IMR-90 (cell line): Measurements from ENCODE around the gene TMEM214. TPM values are rescaled to one million over a fixed set of nuclear protein-coding genes. Genes with fewer than 3 reads are reported as not detected.

ENCODE experiments used
- ATAC-seq: fragments of 200-7000 bp; cut with Tn5 transposase; 2 replicates; pipeline ENCODE4 v1.9.1; 2020; ENCODE audit warnings: low read depth, mild to moderate bottlenecking, moderate library complexity
- BruUV-seq: library from RNA; stranded (reverse); fragments of 400-500 nt; replicated peaks from 2 replicates; lab custom pipeline; 2021; lab: Mats Ljungman, UMichigan
- CTCF ChIA-PET: fragments of 300-600 bp; formaldehyde crosslinking; extraction: SDS; loops from one replicate; lab custom pipeline; 2021; ENCODE audit warnings: antibody characterized with exemption; lab: Yijun Ruan, JAX
- POLR2A ChIA-PET: fragments of 300-600 bp; sonication (Branson Sonifier 250); formaldehyde crosslinking; loops from one replicate; lab custom pipeline; 2022; ENCODE audit warnings: antibody characterized with exemption; ENCODE audit not compliant: unreplicated experiment; lab: Charles Lee
- DNase-seq: peaks from one replicate; pipeline ENCODE4 v3.0.0; 2013
- H2AFZ ChIP-seq: replicated peaks from 2 replicates; pipeline ENCODE3; 2013; ENCODE audit warnings: low read length, mild to moderate bottlenecking; ENCODE audit not compliant: poor library complexity
- H2AK5ac ChIP-seq: 2 replicates; pipeline ENCODE4 v1.6.1; 2013; ENCODE audit warnings: low read depth, low read length, inconsistent platforms
- H2AK9ac ChIP-seq: replicated peaks from 2 replicates; pipeline ENCODE3; 2013; ENCODE audit warnings: mild to moderate bottlenecking, low read depth, low read length, moderate library complexity; ENCODE audit not compliant: poor library complexity
- H2BK120ac ChIP-seq: 2 replicates; pipeline ENCODE4 v1.6.1; 2013; ENCODE audit warnings: low read depth, low read length, inconsistent platforms
- H2BK15ac ChIP-seq: 3 replicates; pipeline ENCODE4 v1.6.1; 2013; ENCODE audit warnings: low read depth, low read length, inconsistent platforms
- H2BK20ac ChIP-seq: 2 replicates; pipeline ENCODE4 v1.6.1; 2013; ENCODE audit warnings: low read depth, mild to moderate bottlenecking, inconsistent platforms, low read length, moderate library complexity
- H2BK5ac ChIP-seq: 2 replicates; pipeline ENCODE4 v1.6.1; 2013; ENCODE audit warnings: mild to moderate bottlenecking, low read depth, low read length, inconsistent platforms; ENCODE audit not compliant: poor library complexity, severe bottlenecking
- H3K14ac ChIP-seq: replicated peaks from 2 replicates; pipeline ENCODE4 v1.6.1; 2013; ENCODE audit warnings: low read depth, low read length, inconsistent platforms
- H3K18ac ChIP-seq: 2 replicates; pipeline ENCODE4 v1.6.1; 2013; ENCODE audit warnings: low read depth, low read length, control low read depth
- H3K23ac ChIP-seq: 2 replicates; pipeline ENCODE4 v1.6.1; 2013; ENCODE audit warnings: low read depth, low read length, inconsistent platforms
- H3K27ac ChIP-seq: 2 replicates; pipeline ENCODE4 v1.5.1; 2013; ENCODE audit warnings: mild to moderate bottlenecking, control low read depth, low read length; ENCODE audit not compliant: insufficient read depth
- H3K27me3 ChIP-seq: 2 replicates; pipeline ENCODE4 v1.6.1; 2013; ENCODE audit warnings: low read length; ENCODE audit not compliant: control insufficient read depth, insufficient read depth
- H3K36me3 ChIP-seq: 2 replicates; pipeline ENCODE4 v1.6.1; 2013; ENCODE audit warnings: low read length, mixed read lengths; ENCODE audit not compliant: control insufficient read depth, insufficient read depth
- H3K4ac ChIP-seq: 2 replicates; pipeline ENCODE4 v1.6.1; 2013; ENCODE audit warnings: low read depth, low read length, inconsistent platforms
- H3K4me1 ChIP-seq: 2 replicates; pipeline ENCODE4 v1.6.1; 2013; ENCODE audit warnings: low read length, mixed read lengths; ENCODE audit not compliant: control insufficient read depth, insufficient read depth
- H3K4me2 ChIP-seq: 2 replicates; pipeline ENCODE4 v1.6.1; 2013; ENCODE audit warnings: low read depth, mild to moderate bottlenecking, control low read depth, low read length, moderate library complexity
- H3K4me3 ChIP-seq: 2 replicates; pipeline ENCODE4 v1.5.1; 2013; ENCODE audit warnings: low read depth, mild to moderate bottlenecking, control low read depth, low read length, moderate library complexity; ENCODE audit not compliant: insufficient read depth
- H3K56ac ChIP-seq: 2 replicates; pipeline ENCODE4 v1.6.1; 2013; ENCODE audit warnings: low read length, inconsistent platforms; ENCODE audit not compliant: insufficient read depth; ENCODE audit errors: extremely low read depth
- H3K79me1 ChIP-seq, 2 experiments: 2 replicates each; pipeline ENCODE4 v1.6.1; 2013; ENCODE audit warnings: low read length in 2 of 2, inconsistent platforms in 1 of 2, low read depth in 1 of 2
- H3K9ac ChIP-seq: 2 replicates; pipeline ENCODE4 v1.6.1; 2013; ENCODE audit warnings: low read depth, low read length, control low read depth
- H3K9me1 ChIP-seq: 2 replicates; pipeline ENCODE4 v1.6.1; 2013; ENCODE audit warnings: low read length, inconsistent platforms; ENCODE audit not compliant: insufficient read depth
- H3K9me3 ChIP-seq: 2 replicates; pipeline ENCODE4 v1.6.1; 2013; ENCODE audit warnings: low read length; ENCODE audit not compliant: control insufficient read depth, insufficient read depth
- H4K20me1 ChIP-seq: 2 replicates; pipeline ENCODE4 v1.6.1; 2013; ENCODE audit warnings: low read length, inconsistent platforms; ENCODE audit not compliant: insufficient read depth
- H4K5ac ChIP-seq: 2 replicates; pipeline ENCODE4 v1.6.1; 2013; ENCODE audit warnings: mild to moderate bottlenecking, low read depth, low read length, control low read depth
- H4K8ac ChIP-seq, 2 experiments: 2 replicates each; pipeline ENCODE4 v1.6.1; 2013; ENCODE audit warnings: low read depth in 2 of 2, low read length in 2 of 2, control low read depth in 1 of 2, inconsistent platforms in 1 of 2
- H4K91ac ChIP-seq: 2 replicates; pipeline ENCODE4 v1.6.1; 2013; ENCODE audit warnings: low read depth, low read length, inconsistent platforms; ENCODE audit not compliant: insufficient read depth
- BHLHE40 ChIP-seq: fragments of 150-350 bp; IDR thresholded peaks from 2 replicates; pipeline ENCODE4 v1.6.1; 2016; ENCODE audit warnings: mild to moderate bottlenecking, low read depth, low read length
- CEBPB ChIP-seq: IDR thresholded peaks from 2 replicates; pipeline ENCODE4 v1.6.1; 2012; ENCODE audit warnings: low read depth, low read length, improper control_type of control experiment
- CHD1 ChIP-seq: IDR thresholded peaks from 2 replicates; pipeline ENCODE4 v1.6.1; 2012; ENCODE audit warnings: low read depth, low read length, improper control_type of control experiment
- FOS ChIP-seq: fragments of 150-350 bp; IDR thresholded peaks from 2 replicates; pipeline ENCODE4 v1.6.1; 2016; ENCODE audit warnings: low read depth, low read length
- MAZ ChIP-seq: IDR thresholded peaks from 2 replicates; pipeline ENCODE4 v1.6.1; 2012; ENCODE audit warnings: low read depth, mild to moderate bottlenecking, low read length, improper control_type of control experiment, moderate library complexity, borderline replicate concordance
- NFE2L2 ChIP-seq: fragments of 150-350 bp; IDR thresholded peaks from 2 replicates; pipeline ENCODE4 v1.6.1; 2016; ENCODE audit warnings: low read depth, mild to moderate bottlenecking, low read length
- POLR2A ChIP-seq: IDR thresholded peaks from 2 replicates; pipeline ENCODE4 v1.6.1; 2012; ENCODE audit warnings: mild to moderate bottlenecking, low read depth, low read length
- RAD21 ChIP-seq: IDR thresholded peaks from 2 replicates; pipeline ENCODE4 v1.6.1; 2012; ENCODE audit warnings: low read length, improper control_type of control experiment
- RCOR1 ChIP-seq: IDR thresholded peaks from 2 replicates; pipeline ENCODE4 v1.6.1; 2012; ENCODE audit warnings: mild to moderate bottlenecking, low read length, improper control_type of control experiment; ENCODE audit not compliant: insufficient replicate concordance
- RFX5 ChIP-seq: IDR thresholded peaks from 2 replicates; pipeline ENCODE4 v1.8.0; 2012; ENCODE audit warnings: low read depth, mild to moderate bottlenecking, low read length, moderate library complexity
- WGBS, 2 experiments: methylation state at CpG; one replicate each; pipeline versions ENCODE4 v1.1.5 to v1.1.7; 2013; ENCODE audit warnings: missing lambda C conversion rate in 2 of 2; ENCODE audit not compliant: insufficient read length in 1 of 2; ENCODE audit errors: extremely low coverage in 2 of 2; 5-methylcytosine and 5-hydroxymethylcytosine counted together
- dilution Hi-C: fragments of 300-500 bp; cut with HindIII; formaldehyde crosslinking; loops from one replicate; pipeline ENCODE4 v1.14.3; 2018; ENCODE audit warnings: low sequenced_read_pairs; ENCODE audit not compliant: unreplicated experiment
- in situ Hi-C: fragments of 300-500 bp; cut with MboI; formaldehyde crosslinking; loops from 3 replicates; pipeline ENCODE4 v1.14.3; 2019; ENCODE audit warnings: low sequenced_read_pairs, inconsistent platforms, mixed read lengths
- intact Hi-C: fragments of 100-400 bp; cut with micrococcal nuclease; formaldehyde crosslinking; loops from 2 replicates; pipeline ENCODE4 v1.10.0; 2022
- polyA plus RNA-seq, 3 experiments: library from polyadenylated mRNA; depleted of rRNA; stranded (reverse); fragments of >200 nt; gene quantifications; 2 replicates each; pipeline ENCODE4 v1.2.3, GENCODE V29; 2012; ENCODE audit warnings: low replicate concordance in 1 of 3
- total RNA-seq: library from RNA; depleted of rRNA; stranded (reverse); fragments of >200 nt; gene quantifications from 2 replicates; pipeline ENCODE4 v1.2.3, GENCODE V29; 2012
- TF ChIP-seq, protein P1 (sequence below): fragments of 150-350 bp; IDR thresholded peaks from 2 replicates; pipeline ENCODE4 v1.6.1; 2017; ENCODE audit warnings: mild to moderate bottlenecking, antibody characterized with exemption, low read length, low read depth

Gene TMEM214
- total and polyA plus RNA-seq, 2 of the 4 experiments (the other 2 are of a cell fraction) = 32.1 to 121 TPM

DNA sequence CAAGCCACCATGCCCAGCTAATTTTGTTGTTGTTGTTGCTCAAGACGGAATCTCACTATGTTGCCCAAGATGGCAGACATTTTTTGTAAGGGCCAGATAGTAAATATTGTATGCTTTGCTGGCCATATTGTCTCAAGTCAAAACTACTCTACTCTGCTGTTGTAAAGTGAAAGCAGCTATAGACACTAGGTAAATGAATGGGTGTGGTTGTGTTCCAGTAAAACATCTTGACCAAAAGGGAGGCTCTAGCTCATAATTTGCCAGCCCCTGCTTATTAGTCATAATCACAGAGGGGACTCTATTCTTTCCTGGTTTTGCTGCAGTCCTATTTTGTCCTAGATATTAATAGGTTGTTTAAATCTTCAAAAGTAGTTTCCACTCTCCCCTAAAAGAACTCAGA lies 37.8 kb upstream of the TMEM214 start:
- TF ChIP-seq BHLHE40 (no peak), POLR2A (no peak), NFE2L2 (no peak), RFX5 (no peak), FOS (no peak), CHD1 (no peak), RAD21 (no peak), RCOR1 (no peak), CEBPB (no peak), MAZ (no peak)
- TF ChIP-seq, protein P1, sequence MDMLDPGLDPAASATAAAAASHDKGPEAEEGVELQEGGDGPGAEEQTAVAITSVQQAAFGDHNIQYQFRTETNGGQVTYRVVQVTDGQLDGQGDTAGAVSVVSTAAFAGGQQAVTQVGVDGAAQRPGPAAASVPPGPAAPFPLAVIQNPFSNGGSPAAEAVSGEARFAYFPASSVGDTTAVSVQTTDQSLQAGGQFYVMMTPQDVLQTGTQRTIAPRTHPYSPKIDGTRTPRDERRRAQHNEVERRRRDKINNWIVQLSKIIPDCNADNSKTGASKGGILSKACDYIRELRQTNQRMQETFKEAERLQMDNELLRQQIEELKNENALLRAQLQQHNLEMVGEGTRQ = no peak
- CTCF ChIA-PET = no interaction called here

More for the DNA sequence above, 37.8 kb upstream of the TMEM214 start:
- Histone ChIP-seq H4K5ac (no peak overlapping the region), H4K91ac (no peak overlapping the region), H3K9ac (no peak overlapping the region), H3K9me1 (no peaks in the 10 kb centered on the region), H2BK20ac (no peak overlapping the region), H3K79me1 (no peaks in the 10 kb centered on the region), H2BK15ac (no peak overlapping the region), H3K4me1 (no peaks in the 10 kb centered on the region), H3K4me2 (no peak overlapping the region), H3K18ac (no peak overlapping the region), H2BK5ac (no peak overlapping the region), H3K23ac (no peak overlapping the region), H3K9me3 (no peaks in the 10 kb centered on the region), H4K20me1 (no peaks in the 10 kb centered on the region; the same call in 1 of the 2 replicates), H3K56ac (no peak overlapping the region), H2AK9ac (no peak overlapping the region), H3K36me3 (no peaks in the 10 kb centered on the region), H3K14ac (no peak overlapping the region), H3K4me3 (no peak overlapping the region), H2AK5ac (no peak overlapping the region), H2AFZ (no peak overlapping the region), H3K27ac (no peak overlapping the region), H2BK120ac (no peak overlapping the region), H3K27me3 (no peaks in the 10 kb centered on the region; the same call in 1 of the 2 replicates), H3K4ac (no peak overlapping the region), H4K8ac (no peak overlapping the region)
- no CpG with 5 or more reads among the region's 1 CpG for WGBS, 2 experiments
- in situ Hi-C loops = no loop called here
- intact Hi-C loops = no loop called here
- DNase-seq (no peak), ATAC-seq (no peak)
- BruUV-seq = no TSS peak
- dilution Hi-C loops = no loop called here
- POLR2A ChIA-PET = interaction anchor here (0.5 kb wide), 1 partner anchor 71 kb away, joined by 14 read pairs; no protein-coding TSS in a partner anchor
